Type B pancreatic cell (in vitro differentiated cells): Measurements from ENCODE around the gene CEP112. TPM values are rescaled to one million over a fixed set of nuclear protein-coding genes. Genes with fewer than 3 reads are reported as not detected.

Experiments used
- DNase-seq: peaks from one replicate; pipeline ENCODE4 v3.0.0; 2021; ENCODE audit warnings: mixed read lengths; ENCODE audit not compliant: unreplicated experiment; ENCODE audit errors: extremely low spot score
- H3K27ac Mint-ChIP-seq: 2 replicates; pipeline ENCODE4 v1.8.0; 2021; ENCODE audit warnings: mild to moderate bottlenecking, mixed read lengths
- H3K27me3 Mint-ChIP-seq: 2 replicates; pipeline ENCODE4 v1.8.0; 2021; ENCODE audit warnings: mixed read lengths
- H3K36me3 Mint-ChIP-seq: 2 replicates; pipeline ENCODE4 v1.8.0; 2021; ENCODE audit warnings: mixed read lengths
- H3K4me1 Mint-ChIP-seq: one replicate; pipeline ENCODE4 v1.8.0; 2021; ENCODE audit warnings: mixed read lengths; ENCODE audit not compliant: unreplicated experiment
- H3K4me3 Mint-ChIP-seq: 2 replicates; pipeline ENCODE4 v1.8.0; 2021; ENCODE audit warnings: mild to moderate bottlenecking, mixed read lengths
- H3K9me3 Mint-ChIP-seq: 2 replicates; pipeline ENCODE4 v1.8.0; 2021; ENCODE audit warnings: mixed read lengths
- CTCF ChIP-seq: fragments of 200-600 bp; sonication (generic); conservative IDR thresholded peaks from 2 replicates; pipeline ENCODE4 v1.5.0; 2021; ENCODE audit warnings: antibody characterized with exemption, mild to moderate bottlenecking
- total RNA-seq: library from RNA; stranded (reverse); gene quantifications from 2 replicates; pipeline ENCODE4 v1.2.1, GENCODE V29; 2021; ENCODE audit warnings: low replicate concordance

CEP112 gene
- total RNA-seq, 1 donor from 2014 or later = 18.0 TPM

- Mint-ChIP-seq H3K4me1 (peaks cover 22% of the 10 kb centered on the region), H3K27me3 (no peaks in the 10 kb centered on the region), H3K36me3 (peaks cover 4% of the 10 kb centered on the region), H3K27ac (no peak overlapping the region), H3K4me3 (no peak overlapping the region), H3K9me3 (no peaks in the 10 kb centered on the region)
- TF ChIP-seq CTCF = no peak
- DNase-seq = no peak
These were observed 554.1 kb downstream of the CEP112 start for GRCh38 chr17:65637786-65638185.

GRCh38 chr17:65634533-65634932, 557.4 kb downstream of the CEP112 start:
- Mint-ChIP-seq H3K27ac (no peak overlapping the region), H3K27me3 (no peaks in the 10 kb centered on the region), H3K9me3 (no peaks in the 10 kb centered on the region), H3K4me1 (peaks cover 22% of the 10 kb centered on the region), H3K36me3 (no peaks in the 10 kb centered on the region), H3K4me3 (no peak overlapping the region)
- peak; percentile 22 for DNase-seq
- no peak for TF ChIP-seq CTCF

- no peak for DNase-seq
- H3K36me3 Mint-ChIP-seq = no peaks in the 10 kb centered on the region
- no peak overlapping the region for H3K27ac Mint-ChIP-seq
- no peaks in the 10 kb centered on the region for H3K27me3 Mint-ChIP-seq
- H3K9me3 Mint-ChIP-seq = no peaks in the 10 kb centered on the region
- no peak overlapping the region for H3K4me3 Mint-ChIP-seq
- TF ChIP-seq CTCF = no peak
- peaks cover 27% of the 10 kb centered on the region for H3K4me1 Mint-ChIP-seq
These were observed 557.9 kb downstream of the CEP112 start for GRCh38 chr17:65633988-65634387.

GRCh38 chr17:65633146-65633881, 558.6 kb downstream of the CEP112 start:
- Mint-ChIP-seq H3K27ac (no peak overlapping the region), H3K36me3 (no peaks in the 10 kb centered on the region), H3K4me1 (peaks cover 26% of the 10 kb centered on the region), H3K27me3 (no peaks in the 10 kb centered on the region), H3K4me3 (no peak overlapping the region), H3K9me3 (no peaks in the 10 kb centered on the region)
- no peak for DNase-seq
- TF ChIP-seq CTCF = no peak

GRCh38 chr17:65630502-65630901, 561.4 kb downstream of the CEP112 start:
- no peaks in the 10 kb centered on the region for H3K27me3 Mint-ChIP-seq
- no peak for TF ChIP-seq CTCF
- no peak overlapping the region for H3K27ac Mint-ChIP-seq
- H3K9me3 Mint-ChIP-seq = no peaks in the 10 kb centered on the region
- peaks cover 36% of the 10 kb centered on the region for H3K4me1 Mint-ChIP-seq
- H3K36me3 Mint-ChIP-seq = no peaks in the 10 kb centered on the region
- no peak for DNase-seq
- H3K4me3 Mint-ChIP-seq = no peak overlapping the region
